IgD-negative memory B cell (primary cell): Measurements from ENCODE around the gene LBH. TPM values are rescaled to one million over a fixed set of nuclear protein-coding genes. Genes with fewer than 3 reads are reported as not detected.

Experiments
- H3K27ac Mint-ChIP-seq, 3 donors: one replicate each; pipeline ENCODE4 v1.8.0; 2020 to 2022; ENCODE audit warnings: mild to moderate bottlenecking in 3 of 3, mixed read lengths in 3 of 3, moderate library complexity in 1 of 3
- H3K27me3 Mint-ChIP-seq: one replicate; pipeline ENCODE4 v1.8.0; 2021; ENCODE audit warnings: mixed read lengths
- H3K36me3 Mint-ChIP-seq: one replicate; pipeline ENCODE4 v1.8.0; 2020; ENCODE audit warnings: mild to moderate bottlenecking, mixed read lengths
- H3K4me1 Mint-ChIP-seq, 3 donors: one replicate each; pipeline ENCODE4 v1.8.0; 2020 to 2022; ENCODE audit warnings: mixed read lengths in 3 of 3, mild to moderate bottlenecking in 1 of 3
- H3K4me3 Mint-ChIP-seq, 4 donors: one replicate each; pipeline ENCODE4 v1.8.0; 2020 to 2022; ENCODE audit warnings: mild to moderate bottlenecking in 4 of 4, mixed read lengths in 4 of 4, moderate library complexity in 3 of 4
- H3K9me3 Mint-ChIP-seq, 3 donors: one replicate each; pipeline ENCODE4 v1.8.0; 2020 to 2021; ENCODE audit warnings: mixed read lengths in 3 of 3, mild to moderate bottlenecking in 1 of 3
- polyA plus RNA-seq: library from polyadenylated mRNA; unstranded; fragments of 300-500 nt; fragmentation: Illumina TruSeq; gene quantifications from one replicate; pipeline ENCODE4 v1.2.3, GENCODE V29; 2021

LBH gene
- 163 TPM for polyA plus RNA-seq

DNA sequence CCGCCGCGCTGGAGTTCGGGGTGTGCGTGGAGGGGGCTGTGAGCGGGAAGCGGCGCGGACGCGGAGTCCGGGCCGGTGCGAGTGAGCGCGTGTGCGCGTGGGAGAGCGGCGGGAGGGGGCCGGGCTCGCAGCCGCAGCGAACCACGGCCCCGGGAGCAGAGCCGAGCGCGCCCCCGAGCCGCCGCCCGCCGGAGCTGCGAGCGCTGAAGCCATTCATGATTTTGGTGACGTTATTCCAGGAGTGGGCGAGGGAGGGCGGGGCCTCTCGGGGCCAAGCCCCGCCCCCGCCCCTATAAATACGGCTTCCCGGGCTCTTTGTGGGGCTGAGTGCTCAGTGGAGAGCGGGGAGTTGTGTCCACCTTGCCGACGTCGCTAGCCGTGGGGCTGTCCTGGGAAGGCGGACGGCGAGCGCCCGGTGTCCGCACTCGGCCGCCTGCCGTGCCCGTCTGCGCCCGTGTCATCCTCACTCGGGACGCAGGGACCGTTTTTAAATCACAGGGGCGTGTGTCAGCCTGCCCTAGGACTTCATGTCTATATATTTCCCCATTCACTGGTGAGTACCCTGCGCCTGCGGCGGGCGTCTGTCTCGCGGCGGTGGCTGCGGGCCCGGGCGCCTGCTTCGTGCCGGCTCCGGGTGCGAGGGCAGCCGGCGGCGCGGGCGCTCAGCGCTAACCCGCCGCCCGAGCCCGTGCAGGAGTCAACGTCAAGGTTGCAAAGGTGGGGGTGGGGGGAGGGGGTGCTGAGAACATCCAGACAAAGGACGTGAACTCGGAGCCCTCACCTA lies at the start of gene LBH:
TSS of gene LBH (plus strand) at position 323 of the 784 bp plus-strand sequence. CDS start at position 528, 205 bp downstream.
- no peaks in the 10 kb centered on the region for H3K27me3 Mint-ChIP-seq
- no peaks in the 10 kb centered on the region for H3K9me3 Mint-ChIP-seq
- peak within 1 kb of the TSS; percentile 92 to 97 (median 97) for H3K27ac Mint-ChIP-seq
- peaks cover 34 to 43% (median 41%) of the 10 kb centered on the region in 3 donors for H3K4me1 Mint-ChIP-seq
- peak within 1 kb of the TSS; percentile 94 to 99 (median 97) for H3K4me3 Mint-ChIP-seq
- H3K36me3 Mint-ChIP-seq, result peaks cover 3% of the 10 kb centered on the region

DNA sequence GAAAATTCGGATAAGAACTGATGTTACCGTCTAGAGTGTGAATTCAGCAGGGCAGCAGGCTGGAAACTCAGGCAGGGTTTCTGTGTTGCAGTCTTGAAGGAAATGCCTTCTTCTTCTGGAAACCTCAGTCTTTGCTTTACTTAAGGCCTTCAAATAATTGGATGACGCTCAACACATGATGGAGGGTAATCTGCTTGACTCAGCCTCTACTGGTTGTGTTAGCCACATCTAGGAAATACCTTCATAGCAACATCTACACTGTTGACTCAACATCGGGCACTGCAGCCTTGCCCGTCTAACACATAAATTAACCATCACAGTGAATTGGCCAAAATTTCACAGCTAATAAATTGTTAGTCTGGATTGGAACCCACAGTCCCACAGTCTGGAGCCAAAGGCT lies 47.3 kb upstream of the LBH start:
- Mint-ChIP-seq H3K4me3 (no peak overlapping the region), H3K9me3 (no peaks in the 10 kb centered on the region), H3K4me1 (peaks cover 9% of the 10 kb centered on the region in 3 donors), H3K27ac (no peak overlapping the region), H3K27me3 (peaks cover 1% of the 10 kb centered on the region), H3K36me3 (peaks cover 5% of the 10 kb centered on the region)

DNA sequence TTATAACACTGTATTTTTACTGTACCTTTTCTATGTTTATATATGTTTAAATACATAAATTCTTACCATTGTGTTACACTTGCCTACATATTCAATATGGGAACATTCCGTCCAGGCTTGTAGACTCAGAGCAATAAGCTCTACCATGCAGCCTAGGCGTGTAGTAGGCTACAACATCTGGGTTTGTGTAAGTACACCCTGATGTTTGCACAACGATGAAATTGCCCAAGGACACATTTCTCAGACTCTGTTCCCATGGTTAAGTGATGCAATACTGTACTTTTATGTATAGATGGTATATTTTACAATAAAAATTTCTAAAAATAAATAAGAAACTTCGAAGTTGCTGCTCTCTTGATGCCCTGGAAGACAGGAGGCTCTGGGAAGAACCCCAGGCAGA lies 46.2 kb upstream of the LBH start:
- Mint-ChIP-seq H3K4me1 (peaks cover 9 to 14% (median 9%) of the 10 kb centered on the region in 3 donors), H3K27me3 (peaks cover 1% of the 10 kb centered on the region), H3K9me3 (peaks cover 0 to 4% (median 0%) of the 10 kb centered on the region in 3 donors), H3K27ac (no peak overlapping the region), H3K36me3 (peaks cover 7% of the 10 kb centered on the region), H3K4me3 (no peak overlapping the region)

DNA sequence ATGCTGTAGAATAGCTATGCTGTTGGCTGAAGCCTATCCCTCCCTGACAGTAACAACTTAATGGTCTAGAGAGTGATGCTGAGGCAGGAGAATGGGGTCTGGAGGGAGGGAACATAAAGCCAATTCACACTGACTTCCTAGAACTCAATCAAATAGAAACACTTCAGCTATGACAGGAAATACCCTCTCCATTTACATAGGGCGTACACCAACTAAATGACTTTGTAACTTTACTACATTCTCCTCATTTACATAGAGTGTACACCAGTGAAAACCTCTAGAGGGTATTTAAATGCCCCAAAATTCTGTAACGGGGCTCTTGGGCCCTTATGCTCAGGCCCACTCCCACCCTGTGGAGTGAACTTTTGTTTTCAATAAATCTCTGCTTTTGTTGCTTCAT lies 43.0 kb upstream of the LBH start:
- Mint-ChIP-seq H3K27ac (no peak overlapping the region), H3K4me3 (peak overlapping the region in 1 of 4 donors; percentile 46), H3K9me3 (peaks cover 0 to 4% (median 0%) of the 10 kb centered on the region in 3 donors), H3K27me3 (no peaks in the 10 kb centered on the region), H3K36me3 (peaks cover 7% of the 10 kb centered on the region), H3K4me1 (peaks cover 9 to 14% (median 9%) of the 10 kb centered on the region in 3 donors)

DNA sequence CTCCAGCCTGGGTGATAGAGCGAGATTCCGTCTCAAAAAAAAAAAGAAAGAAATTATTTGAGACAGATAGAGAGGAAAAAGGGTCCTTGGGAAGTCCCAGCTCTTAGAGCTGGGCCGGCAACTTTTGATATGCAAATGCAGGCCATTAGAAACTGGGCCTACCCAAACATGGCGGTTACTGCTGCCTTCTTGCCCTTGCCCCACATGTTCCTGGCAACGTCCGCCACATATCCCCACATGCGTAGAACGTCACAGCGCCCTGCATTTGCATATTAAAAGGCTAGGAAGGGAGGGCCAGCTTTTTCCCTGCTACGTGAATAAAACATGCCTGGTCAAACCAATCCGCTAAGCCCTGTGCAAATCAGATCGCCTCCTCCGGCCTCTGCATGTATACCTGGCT lies 40.7 kb upstream of the LBH start:
- H3K9me3 Mint-ChIP-seq, result peaks cover 0 to 4% (median 0%) of the 10 kb centered on the region in 3 donors
- H3K27me3 Mint-ChIP-seq, result no peaks in the 10 kb centered on the region
- H3K36me3 Mint-ChIP-seq, result peaks cover 5% of the 10 kb centered on the region
- peak overlapping the region in 1 of 4 donors; percentile 47 for H3K4me3 Mint-ChIP-seq
- H3K4me1 Mint-ChIP-seq, result peaks cover 9 to 14% (median 11%) of the 10 kb centered on the region in 3 donors
- H3K27ac Mint-ChIP-seq, result no peak overlapping the region

DNA sequence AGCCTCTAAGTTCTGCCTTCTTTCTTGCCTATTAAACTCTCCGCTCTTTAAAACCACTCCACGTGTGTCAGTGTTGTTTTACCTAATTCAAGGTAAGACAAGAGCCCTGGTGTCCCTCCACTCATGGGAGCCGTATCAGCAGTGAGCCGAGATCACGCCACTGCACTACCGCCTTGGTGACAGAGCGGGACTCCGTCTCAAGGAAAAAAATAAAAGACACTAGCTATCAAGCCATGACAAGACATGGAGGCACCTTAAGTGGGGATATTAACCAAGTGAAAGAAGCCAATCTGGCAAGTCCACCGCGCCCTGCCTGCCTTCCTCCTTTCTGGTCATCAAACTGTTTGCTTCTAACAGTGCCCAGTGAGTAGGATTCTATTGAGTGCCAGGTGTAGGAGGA lies 40.2 kb upstream of the LBH start:
- H3K9me3 Mint-ChIP-seq, result peaks cover 0 to 4% (median 0%) of the 10 kb centered on the region in 3 donors
- H3K27ac Mint-ChIP-seq, result no peak overlapping the region
- H3K36me3 Mint-ChIP-seq, result peaks cover 5% of the 10 kb centered on the region
- H3K27me3 Mint-ChIP-seq, result no peaks in the 10 kb centered on the region
- H3K4me1 Mint-ChIP-seq, result peaks cover 9 to 14% (median 11%) of the 10 kb centered on the region in 3 donors
- H3K4me3 Mint-ChIP-seq, result peak overlapping the region in 1 of 4 donors; percentile 47

DNA sequence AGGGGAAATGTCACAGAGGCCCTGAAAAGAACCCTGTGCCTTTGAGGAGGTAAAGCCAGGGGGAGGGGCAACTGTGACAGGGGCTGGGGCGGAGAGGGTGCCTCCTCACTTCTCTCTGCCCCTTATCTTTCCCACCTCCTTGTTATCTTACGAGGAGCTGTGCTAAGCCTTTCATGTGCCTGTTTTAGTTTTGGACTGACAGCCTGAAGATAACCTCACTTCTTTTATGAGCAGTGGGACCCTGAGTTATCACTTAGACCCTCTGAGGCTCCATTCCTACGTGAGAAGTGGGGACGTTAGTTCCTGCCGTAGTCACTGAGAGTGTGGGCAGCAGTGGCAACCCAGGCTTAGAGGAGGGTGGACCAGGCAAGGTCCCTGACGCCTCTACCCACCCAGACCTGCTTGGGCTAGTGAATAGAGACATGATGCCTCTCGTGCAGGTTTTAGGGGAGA lies 39.5 kb upstream of the LBH start:
- Mint-ChIP-seq H3K36me3 (peaks cover 5% of the 10 kb centered on the region), H3K9me3 (peaks cover 0 to 4% (median 0%) of the 10 kb centered on the region in 3 donors), H3K27ac (no peak overlapping the region), H3K27me3 (no peaks in the 10 kb centered on the region), H3K4me1 (peaks cover 11 to 14% (median 11%) of the 10 kb centered on the region in 3 donors), H3K4me3 (no peak overlapping the region)

DNA sequence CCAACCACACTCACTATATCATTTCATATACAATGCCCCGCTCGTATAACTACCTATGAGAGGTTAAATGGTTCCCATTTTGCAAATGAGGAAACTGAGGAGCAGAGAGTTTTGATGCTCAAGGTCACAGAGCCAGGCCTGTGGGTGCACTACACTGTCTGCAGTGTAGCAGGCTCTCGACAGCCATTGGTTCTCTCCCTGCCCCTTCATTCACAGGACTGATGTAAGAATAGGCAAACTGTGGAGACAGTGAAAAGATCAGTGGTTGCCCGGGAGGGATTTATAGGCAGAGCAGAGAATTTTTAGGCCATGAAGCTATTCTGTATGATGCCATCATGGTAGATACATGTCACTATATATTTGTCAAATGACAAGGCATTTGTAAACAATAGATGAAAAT lies 39.0 kb upstream of the LBH start:
- Mint-ChIP-seq H3K4me1 (peaks cover 11 to 14% (median 11%) of the 10 kb centered on the region in 3 donors), H3K27me3 (no peaks in the 10 kb centered on the region)

DNA sequence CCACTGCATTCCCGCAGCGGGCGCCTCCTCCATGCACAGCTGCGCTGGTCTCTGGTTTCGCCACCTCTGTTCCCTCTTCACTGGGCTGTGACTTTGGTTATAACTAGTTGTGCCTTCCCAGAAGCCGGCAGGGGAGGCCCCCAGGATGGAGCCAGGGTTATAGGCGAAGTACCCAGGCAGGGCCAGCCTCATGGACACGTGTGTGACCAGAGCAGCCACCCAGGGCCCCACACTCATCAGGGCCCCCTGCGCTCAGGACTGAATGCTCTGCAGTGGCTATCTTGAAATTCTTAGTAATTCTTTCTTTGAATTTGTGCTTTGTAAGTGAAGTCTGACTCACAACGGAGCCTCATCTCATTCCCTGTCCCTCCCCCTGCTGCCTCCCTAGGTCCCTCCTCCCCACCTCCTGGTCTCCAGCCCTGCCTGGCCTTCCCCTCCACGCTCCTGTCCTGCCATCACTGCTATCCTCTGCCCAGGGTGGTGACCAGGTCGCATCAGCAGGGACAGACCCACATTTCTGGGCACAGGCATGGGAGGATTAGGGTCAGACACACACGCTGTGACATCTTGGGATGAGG lies 38.1 kb upstream of the LBH start:
- Mint-ChIP-seq H3K27ac (no peak overlapping the region), H3K9me3 (peaks cover 0 to 4% (median 0%) of the 10 kb centered on the region in 3 donors), H3K27me3 (no peaks in the 10 kb centered on the region), H3K4me3 (peak overlapping the region in 1 of 4 donors; percentile 33), H3K4me1 (peaks cover 7 to 10% (median 7%) of the 10 kb centered on the region in 3 donors), H3K36me3 (peaks cover 5% of the 10 kb centered on the region)

More for the DNA sequence above, 39.0 kb upstream of the LBH start:
- H3K9me3 Mint-ChIP-seq, result peaks cover 0 to 4% (median 0%) of the 10 kb centered on the region in 3 donors
- H3K4me3 Mint-ChIP-seq, result no peak overlapping the region
- H3K36me3 Mint-ChIP-seq, result peaks cover 5% of the 10 kb centered on the region
- H3K27ac Mint-ChIP-seq, result peak overlapping the region in 1 of 3 donors; percentile 6

DNA sequence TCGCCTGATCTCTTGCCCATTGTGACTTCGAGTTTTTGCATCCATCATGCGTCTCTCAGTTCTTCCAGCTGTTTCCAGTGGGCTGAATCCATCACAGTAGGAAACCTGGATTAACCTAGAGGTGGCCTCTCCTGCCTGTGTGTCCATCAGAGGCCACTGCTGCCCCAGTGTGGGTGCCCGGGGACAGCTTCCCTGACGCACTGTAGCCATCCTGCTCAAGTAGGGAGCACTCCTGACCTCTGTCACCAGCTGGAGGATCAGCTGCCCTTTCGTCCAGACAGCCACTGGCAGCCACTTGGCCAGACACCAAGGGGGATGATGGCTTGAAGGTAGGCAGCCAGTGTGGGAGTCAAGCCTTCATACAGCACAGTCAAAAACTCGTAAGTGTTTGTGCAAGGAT lies 36.9 kb upstream of the LBH start:
- Mint-ChIP-seq H3K4me1 (peaks cover under 1 to 2% (median 2%) of the 10 kb centered on the region in 3 donors), H3K36me3 (no peaks in the 10 kb centered on the region), H3K27me3 (no peaks in the 10 kb centered on the region), H3K27ac (no peak overlapping the region), H3K4me3 (peak overlapping the region in 1 of 4 donors; percentile 1), H3K9me3 (peaks cover 0 to 1% (median 0%) of the 10 kb centered on the region in 3 donors)

DNA sequence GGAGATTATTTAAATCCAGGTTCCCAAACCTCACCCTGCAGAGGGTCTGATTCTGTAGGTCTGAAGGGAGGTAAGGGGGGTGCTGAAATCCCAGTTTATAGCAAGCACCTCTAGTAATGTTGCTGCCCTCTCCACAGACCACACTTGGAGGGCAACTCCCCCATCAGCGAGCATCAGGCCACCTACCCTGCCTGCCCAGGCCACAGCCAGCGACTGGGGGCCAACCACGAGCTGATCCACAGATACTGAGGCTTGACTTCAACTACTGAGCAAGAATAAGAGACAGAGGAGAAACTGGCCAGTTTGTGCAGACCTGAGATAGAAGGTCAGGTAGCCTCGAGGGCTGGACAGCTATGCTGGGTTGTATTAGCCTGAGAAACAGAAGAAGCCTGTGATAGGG lies 36.3 kb upstream of the LBH start:
- Mint-ChIP-seq H3K4me3 (no peak overlapping the region), H3K36me3 (no peaks in the 10 kb centered on the region), H3K9me3 (no peaks in the 10 kb centered on the region), H3K4me1 (peaks cover 0 to 2% (median 2%) of the 10 kb centered on the region in 3 donors), H3K27me3 (no peaks in the 10 kb centered on the region), H3K27ac (no peak overlapping the region)

DNA sequence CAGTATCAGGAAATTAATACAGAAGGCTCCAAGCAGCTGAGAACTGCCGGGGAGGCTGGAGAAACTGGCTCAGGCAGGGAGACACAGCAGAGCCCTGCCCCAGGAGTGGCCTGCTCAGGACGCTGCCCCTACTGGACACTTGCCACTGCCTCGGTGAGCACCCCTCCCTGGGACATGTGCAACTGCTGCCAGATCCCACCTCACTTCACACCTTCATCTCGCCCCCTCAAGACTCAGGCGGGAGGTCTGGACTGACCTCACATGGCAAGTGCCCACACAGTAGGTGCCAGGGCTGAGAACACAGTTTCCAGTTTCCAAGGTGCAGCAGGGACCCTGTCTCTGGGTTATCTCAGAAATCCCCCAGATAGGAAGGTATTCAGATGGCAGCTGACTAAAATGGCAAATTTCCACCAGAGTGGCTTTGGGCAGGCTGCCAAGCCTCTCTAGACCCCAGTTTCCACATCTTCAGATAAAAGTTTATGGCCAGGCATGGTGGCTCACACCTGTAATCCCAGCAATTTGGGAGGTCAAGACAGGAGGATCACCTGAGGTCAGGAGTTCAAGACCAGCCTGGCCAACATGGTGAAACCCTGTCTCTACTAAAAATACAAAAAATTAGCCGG lies 33.7 kb upstream of the LBH start:
- H3K4me3 Mint-ChIP-seq, result no peak overlapping the region
- H3K27me3 Mint-ChIP-seq, result peaks cover under 1% of the 10 kb centered on the region
- H3K9me3 Mint-ChIP-seq, result no peaks in the 10 kb centered on the region
- H3K4me1 Mint-ChIP-seq, result peaks cover 0 to 5% (median 2%) of the 10 kb centered on the region in 3 donors
- no peak overlapping the region for H3K27ac Mint-ChIP-seq
- H3K36me3 Mint-ChIP-seq, result no peaks in the 10 kb centered on the region

DNA sequence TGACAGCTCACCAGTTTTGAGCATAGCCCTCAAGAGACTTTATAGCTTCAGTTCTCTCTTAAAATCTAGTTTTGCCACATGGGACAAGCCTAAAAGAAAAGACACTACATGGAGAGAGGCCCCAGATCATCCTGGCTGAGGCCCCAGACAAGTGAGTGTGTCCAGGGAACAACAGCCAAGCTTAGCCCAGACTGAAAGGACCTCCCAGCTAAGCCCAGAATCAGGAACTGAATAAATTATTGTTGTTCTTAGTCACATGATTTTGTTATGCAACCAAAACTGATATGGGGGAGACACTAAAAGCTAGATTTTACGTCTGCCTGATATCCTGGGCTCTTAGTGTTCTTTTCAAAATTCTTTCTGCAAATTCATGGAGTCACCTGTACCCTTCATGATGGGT lies 29.3 kb upstream of the LBH start:
- Mint-ChIP-seq H3K9me3 (no peaks in the 10 kb centered on the region), H3K4me3 (no peak overlapping the region)

DNA sequence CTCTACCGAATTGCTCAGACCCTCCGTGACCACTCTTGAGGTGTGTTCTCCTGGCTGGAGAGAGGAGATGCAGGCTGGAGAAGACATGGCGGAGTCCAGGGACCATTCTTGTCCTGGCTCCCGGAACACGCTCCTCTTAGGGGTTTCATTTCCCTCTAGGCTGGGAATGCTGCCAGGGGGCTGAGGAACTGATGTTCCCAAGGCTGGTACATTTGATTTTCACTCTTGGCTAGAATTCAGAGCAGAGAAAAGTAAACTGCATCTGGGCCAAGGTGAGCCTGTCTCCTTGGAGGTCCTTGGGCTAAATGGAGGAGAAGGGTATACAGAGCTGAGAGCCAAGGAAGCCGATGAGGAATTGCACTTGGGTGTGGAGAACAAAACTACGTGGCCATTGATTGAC lies 28.2 kb upstream of the LBH start:
- peak overlapping the region in 1 of 3 donors; percentile 5 for H3K27ac Mint-ChIP-seq
- H3K4me1 Mint-ChIP-seq, result peaks cover 0 to 3% (median 0%) of the 10 kb centered on the region in 3 donors
- H3K4me3 Mint-ChIP-seq, result no peak overlapping the region
- peaks cover 4% of the 10 kb centered on the region for H3K27me3 Mint-ChIP-seq
- no peaks in the 10 kb centered on the region for H3K36me3 Mint-ChIP-seq
- H3K9me3 Mint-ChIP-seq, result no peaks in the 10 kb centered on the region

More for the DNA sequence above, 29.3 kb upstream of the LBH start:
- peaks cover 4% of the 10 kb centered on the region for H3K27me3 Mint-ChIP-seq
- no peak overlapping the region for H3K27ac Mint-ChIP-seq
- H3K36me3 Mint-ChIP-seq, result no peaks in the 10 kb centered on the region
- H3K4me1 Mint-ChIP-seq, result peaks cover 0 to 3% (median 0%) of the 10 kb centered on the region in 3 donors

DNA sequence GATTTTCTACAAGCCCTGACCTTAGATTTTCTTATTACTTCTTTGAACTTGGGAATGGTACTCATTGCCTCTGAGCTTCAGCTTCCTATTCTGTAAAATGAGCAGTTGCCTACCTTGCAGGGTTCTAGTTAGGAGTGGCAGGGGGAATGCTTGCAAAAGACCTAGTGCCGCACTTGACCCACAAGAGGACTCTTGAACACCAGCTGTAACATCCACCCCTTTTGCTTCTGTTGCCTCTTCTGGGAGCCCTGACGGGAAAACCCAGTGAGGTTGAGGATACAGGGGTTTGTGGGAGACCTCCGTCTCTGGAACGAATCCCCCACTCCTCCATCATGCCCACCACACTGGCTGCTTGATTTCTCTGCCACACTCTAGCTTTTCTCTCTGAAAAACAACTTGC lies 27.1 kb upstream of the LBH start:
- Mint-ChIP-seq H3K9me3 (no peaks in the 10 kb centered on the region), H3K27me3 (peaks cover 4% of the 10 kb centered on the region), H3K4me3 (no peak overlapping the region), H3K4me1 (peaks cover 6 to 12% (median 9%) of the 10 kb centered on the region in 3 donors), H3K36me3 (no peaks in the 10 kb centered on the region), H3K27ac (no peak overlapping the region)
